CD14-positive monocyte (primary cell): ENCODE measurements around the gene KRT85. TPM values are rescaled to one million over a fixed set of nuclear protein-coding genes. Genes with fewer than 3 reads are reported as not detected.

Source experiments
- DNase-seq, 3 donors: peaks; one replicate each; pipeline ENCODE4 v3.0.0-alpha.2; 2011 to 2022
- H2AFZ ChIP-seq: 2 replicates; pipeline ENCODE4 v1.6.0; 2012; ENCODE audit warnings: mild to moderate bottlenecking, low read depth, low read length, inconsistent platforms; ENCODE audit not compliant: insufficient read depth, poor library complexity, severe bottlenecking
- H3K27ac ChIP-seq, 2 donors: 1 replicate in 1 of 2; 2 replicates in 1 of 2; pipeline ENCODE4 v1.5.1; 2012 to 2013; ENCODE audit warnings: low read length in 2 of 2, control low read depth in 1 of 2, inconsistent platforms in 1 of 2, low read depth in 1 of 2, mild to moderate bottlenecking in 1 of 2
- H3K27me3 ChIP-seq, 2 donors: one replicate each; pipeline versions ENCODE4 v1.6.0 to v1.6.1; 2011 to 2013; ENCODE audit warnings: low read length in 2 of 2; ENCODE audit not compliant: control insufficient read depth in 2 of 2, insufficient read depth in 2 of 2
- H3K36me3 ChIP-seq, 2 donors: replicated peaks in 1 of 2; 1 replicate in 1 of 2; 2 replicates in 1 of 2; pipeline versions ENCODE4 v1.5.1 to v1.6.1; 2012 to 2013; ENCODE audit warnings: low read length in 2 of 2, control low read depth in 1 of 2, inconsistent platforms in 1 of 2, mild to moderate bottlenecking in 1 of 2; ENCODE audit not compliant: insufficient read depth in 2 of 2, control insufficient read depth in 1 of 2
- H3K4me1 ChIP-seq, 2 donors: 1 replicate in 1 of 2; 2 replicates in 1 of 2; pipeline versions ENCODE4 v1.5.1 to v1.6.1; 2012 to 2013; ENCODE audit warnings: low read length in 2 of 2, control low read depth in 1 of 2, inconsistent platforms in 1 of 2, mild to moderate bottlenecking in 1 of 2, moderate library complexity in 1 of 2; ENCODE audit not compliant: insufficient read depth in 2 of 2, control insufficient read depth in 1 of 2
- H3K4me2 ChIP-seq: replicated peaks from 2 replicates; pipeline ENCODE3; 2012; ENCODE audit warnings: low read length, moderate library complexity, mild to moderate bottlenecking; ENCODE audit not compliant: poor library complexity, severe bottlenecking; ENCODE audit errors: extremely low read depth
- H3K4me3 ChIP-seq, 3 experiments: fragments of 200-600 bp in 1 of 3; sonication (generic) in 1 of 3; replicated peaks in 1 of 3; 1 replicate in 2 of 3; 2 replicates in 1 of 3; pipeline ENCODE4 v1.5.1; 2011 to 2013; ENCODE audit warnings: low read length in 3 of 3, mild to moderate bottlenecking in 3 of 3, control low read depth in 2 of 3, low read depth in 2 of 3, inconsistent platforms in 1 of 3, moderate library complexity in 1 of 3
- H3K79me2 ChIP-seq: 2 replicates; pipeline ENCODE4 v1.6.0; 2012; ENCODE audit warnings: mild to moderate bottlenecking, control low read depth, inconsistent platforms, low read length, moderate library complexity; ENCODE audit not compliant: insufficient read depth
- H3K9ac ChIP-seq: 2 replicates; pipeline ENCODE4 v1.6.0; 2017; ENCODE audit warnings: low read length, mild to moderate bottlenecking; ENCODE audit not compliant: insufficient read depth, poor library complexity, severe bottlenecking
- H3K9me3 ChIP-seq, 2 donors: replicated peaks in 1 of 2; 1 replicate in 1 of 2; 2 replicates in 1 of 2; pipeline versions ENCODE4 v1.5.1 to v1.6.1; 2012 to 2013; ENCODE audit warnings: low read length in 2 of 2, control low read depth in 1 of 2; ENCODE audit not compliant: control insufficient read depth in 1 of 2, insufficient read depth in 1 of 2
- H4K20me1 ChIP-seq: 2 replicates; pipeline ENCODE4 v1.6.0; 2012; ENCODE audit warnings: mild to moderate bottlenecking, low read length, control low read depth, moderate library complexity; ENCODE audit not compliant: insufficient read depth
- H3K27ac Mint-ChIP-seq, 7 donors: one replicate each; pipeline ENCODE4 v1.8.0; 2020; ENCODE audit warnings: mild to moderate bottlenecking in 7 of 7, mixed read lengths in 7 of 7, moderate library complexity in 6 of 7, inconsistent platforms in 2 of 7
- H3K27me3 Mint-ChIP-seq, 3 donors: one replicate each; pipeline ENCODE4 v1.8.0; 2021 to 2022; ENCODE audit warnings: low read depth in 3 of 3, mild to moderate bottlenecking in 3 of 3, mixed read lengths in 3 of 3, moderate library complexity in 3 of 3, inconsistent platforms in 1 of 3
- H3K36me3 Mint-ChIP-seq, 2 donors: one replicate each; pipeline ENCODE4 v1.8.0; 2020; ENCODE audit warnings: mixed read lengths in 2 of 2, inconsistent platforms in 1 of 2, mild to moderate bottlenecking in 1 of 2
- H3K4me1 Mint-ChIP-seq: one replicate; pipeline ENCODE4 v1.8.0; 2020; ENCODE audit warnings: mild to moderate bottlenecking, mixed read lengths
- H3K4me3 Mint-ChIP-seq, 2 donors: one replicate each; pipeline ENCODE4 v1.8.0; 2020; ENCODE audit warnings: mild to moderate bottlenecking in 2 of 2, mixed read lengths in 2 of 2, moderate library complexity in 1 of 2
- H3K9me3 Mint-ChIP-seq, 7 donors: one replicate each; pipeline ENCODE4 v1.8.0; 2020 to 2022; ENCODE audit warnings: mixed read lengths in 7 of 7, mild to moderate bottlenecking in 6 of 7, moderate library complexity in 6 of 7, inconsistent platforms in 2 of 7
- CTCF ChIP-seq: fragments of 200-600 bp; IDR thresholded peaks from one replicate; pipeline ENCODE4 v1.8.0; 2022; ENCODE audit warnings: antibody characterized with exemption, mild to moderate bottlenecking
- WGBS: methylation state at CpG from one replicate; pipeline ENCODE4 v1.1.5; 2013; ENCODE audit warnings: missing lambda C conversion rate; ENCODE audit not compliant: insufficient coverage; 5-methylcytosine and 5-hydroxymethylcytosine counted together
- intact Hi-C, 2 donors: fragments of 100-400 bp; cut with micrococcal nuclease; formaldehyde crosslinking; loops; one replicate each; pipeline versions ENCODE4 v1.15.0 to v1.15.1; 2023
- polyA plus RNA-seq, 3 donors: library from polyadenylated mRNA; depleted of rRNA in 1 of 3; unstranded in 2 of 3; stranded (reverse) in 1 of 3; fragments of 300-500 nt in 2 of 3; fragments of >200 nt in 1 of 3; fragmentation: Illumina TruSeq in 2 of 3; gene quantifications; 1 replicate in 2 of 3; 2 replicates in 1 of 3; pipeline ENCODE4 v1.2.3, GENCODE V29; 2012 to 2021

The KRT85 gene
- polyA plus RNA-seq, 3 donors = not detected

- no peak for TF ChIP-seq CTCF
- no peak for DNase-seq
- H3K36me3 Mint-ChIP-seq = no peaks in the 10 kb centered on the region
- H3K4me1 Mint-ChIP-seq = no peaks in the 10 kb centered on the region
- H2AFZ ChIP-seq = no peak overlapping the region
- no peaks in the 10 kb centered on the region for H3K9me3 Mint-ChIP-seq
- H3K9me3 ChIP-seq = no peaks in the 10 kb centered on the region
- H3K36me3 ChIP-seq = no peaks in the 10 kb centered on the region
- intact Hi-C loops = no loop called here
- no peak overlapping the region for H3K4me3 Mint-ChIP-seq
- no peak overlapping the region for H3K4me3 ChIP-seq
- no peaks in the 10 kb centered on the region for H3K4me1 ChIP-seq
- H3K27ac ChIP-seq = no peak overlapping the region
- H3K4me2 ChIP-seq = no peak overlapping the region
- peaks cover 7 to 16% (median 8%) of the 10 kb centered on the region in 3 donors for H3K27me3 Mint-ChIP-seq
- H4K20me1 ChIP-seq = no peaks in the 10 kb centered on the region
- H3K9ac ChIP-seq = no peak overlapping the region
- 93% methylated on average over 10 of the region's 14 CpGs for WGBS
- H3K27me3 ChIP-seq = no peaks in the 10 kb centered on the region
- no peak overlapping the region for H3K27ac Mint-ChIP-seq
- H3K79me2 ChIP-seq = no peaks in the 10 kb centered on the region
Observed at GRCh38 chr12:52364901-52365489, 2.3 kb downstream of the KRT85 start.

GRCh38 chr12:52364061-52364460 is 3.2 kb downstream of the KRT85 start:
- Histone ChIP-seq H3K4me1 (no peaks in the 10 kb centered on the region), H3K4me3 (no peak overlapping the region), H3K36me3 (no peaks in the 10 kb centered on the region), H3K79me2 (no peaks in the 10 kb centered on the region), H3K4me2 (no peak overlapping the region), H3K9ac (no peak overlapping the region), H3K27me3 (no peaks in the 10 kb centered on the region), H3K27ac (no peak overlapping the region), H4K20me1 (no peaks in the 10 kb centered on the region), H2AFZ (no peak overlapping the region), H3K9me3 (no peaks in the 10 kb centered on the region)
- 100% methylated on average over 1 of the region's 7 CpGs for WGBS
- Mint-ChIP-seq H3K27ac (no peak overlapping the region), H3K36me3 (no peaks in the 10 kb centered on the region), H3K4me1 (peaks cover 6% of the 10 kb centered on the region), H3K27me3 (peaks cover 6 to 11% (median 7%) of the 10 kb centered on the region in 3 donors), H3K9me3 (no peaks in the 10 kb centered on the region), H3K4me3 (no peak overlapping the region)
- TF ChIP-seq CTCF = no peak
- intact Hi-C loops = no loop called here
- DNase-seq = no peak
